H9 (cell line): ENCODE measurements around the gene SLC24A4. TPM values are rescaled to one million over a fixed set of nuclear protein-coding genes. Genes with fewer than 3 reads are reported as not detected.

Experiments used
- DNase-seq: peaks from one replicate; pipeline ENCODE4 v3.0.0-alpha.2; 2017
- H2AFZ ChIP-seq: one replicate; pipeline ENCODE4 v1.6.1; 2013; ENCODE audit warnings: mild to moderate bottlenecking, low read length, control low read depth, moderate library complexity
- H2AK5ac ChIP-seq: 2 replicates; pipeline ENCODE4 v1.6.1; 2013; ENCODE audit warnings: low read length, control low read depth, mixed read lengths; ENCODE audit not compliant: insufficient read length
- H2BK120ac ChIP-seq: one replicate; pipeline ENCODE4 v1.6.1; 2013; ENCODE audit warnings: low read depth, mild to moderate bottlenecking, low read length, control low read depth, inconsistent platforms; ENCODE audit not compliant: poor library complexity, severe bottlenecking
- H2BK12ac ChIP-seq: 2 replicates; pipeline ENCODE4 v1.6.1; 2013; ENCODE audit warnings: low read length, control low read depth, mixed read lengths, low read depth; ENCODE audit not compliant: insufficient read length
- H2BK15ac ChIP-seq: 2 replicates; pipeline ENCODE4 v1.6.1; 2013; ENCODE audit warnings: low read depth, low read length, control low read depth
- H2BK20ac ChIP-seq: one replicate; pipeline ENCODE4 v1.6.1; 2013; ENCODE audit warnings: low read depth, mild to moderate bottlenecking, low read length, control low read depth, inconsistent platforms; ENCODE audit not compliant: poor library complexity, severe bottlenecking
- H2BK5ac ChIP-seq: 2 replicates; pipeline ENCODE4 v1.6.1; 2013; ENCODE audit warnings: low read length, control low read depth, mixed read lengths; ENCODE audit not compliant: insufficient read length
- H3K14ac ChIP-seq: 2 replicates; pipeline ENCODE4 v1.6.1; 2013; ENCODE audit warnings: low read length, control low read depth; ENCODE audit not compliant: insufficient read depth
- H3K18ac ChIP-seq: 2 replicates; pipeline ENCODE4 v1.6.1; 2013; ENCODE audit warnings: low read depth, mild to moderate bottlenecking, mixed read lengths, low read length, control low read depth; ENCODE audit not compliant: insufficient read length
- H3K23ac ChIP-seq: 2 replicates; pipeline ENCODE4 v1.6.1; 2013; ENCODE audit warnings: low read length, control low read depth, mixed read lengths, low read depth; ENCODE audit not compliant: insufficient read length
- H3K23me2 ChIP-seq: 2 replicates; pipeline ENCODE4 v1.6.1; 2013; ENCODE audit warnings: low read depth, mild to moderate bottlenecking, mixed read lengths, low read length, control low read depth; ENCODE audit not compliant: insufficient read length, poor library complexity, severe bottlenecking
- H3K27ac ChIP-seq: 2 replicates; pipeline ENCODE4 v1.5.1; 2013; ENCODE audit warnings: low read length, control low read depth, mixed read lengths, low read depth; ENCODE audit not compliant: insufficient read length
- H3K27me3 ChIP-seq: 2 replicates; pipeline ENCODE4 v1.6.1; 2013; ENCODE audit warnings: low read length, control low read depth, inconsistent platforms; ENCODE audit not compliant: insufficient read depth
- H3K4ac ChIP-seq: 2 replicates; pipeline ENCODE4 v1.6.1; 2013; ENCODE audit warnings: low read depth, mild to moderate bottlenecking, control low read depth, inconsistent platforms, low read length, moderate library complexity
- H3K4me1 ChIP-seq: 2 replicates; pipeline ENCODE4 v1.6.1; 2013; ENCODE audit warnings: low read length, control low read depth, inconsistent platforms; ENCODE audit not compliant: insufficient read depth
- H3K4me2 ChIP-seq: 2 replicates; pipeline ENCODE4 v1.6.1; 2013; ENCODE audit warnings: low read length, control low read depth, mixed read lengths; ENCODE audit not compliant: insufficient read length, insufficient read depth
- H3K56ac ChIP-seq: 2 replicates; pipeline ENCODE4 v1.6.1; 2013; ENCODE audit warnings: low read depth, mild to moderate bottlenecking, mixed read lengths, low read length, control low read depth; ENCODE audit not compliant: insufficient read length
- H3K79me1 ChIP-seq: 2 replicates; pipeline ENCODE4 v1.6.1; 2013; ENCODE audit warnings: low read depth, mild to moderate bottlenecking, moderate library complexity, low read length, control low read depth, inconsistent platforms; ENCODE audit not compliant: insufficient read depth, poor library complexity, severe bottlenecking
- H3K79me2 ChIP-seq: 2 replicates; pipeline ENCODE4 v1.6.1; 2013; ENCODE audit warnings: low read length, control low read depth, inconsistent platforms; ENCODE audit not compliant: insufficient read depth
- H3K9ac ChIP-seq: 2 replicates; pipeline ENCODE4 v1.6.1; 2013; ENCODE audit warnings: low read length, control low read depth, mixed read lengths; ENCODE audit not compliant: insufficient read length; ENCODE audit errors: extremely low read depth
- H3K9me3 ChIP-seq: one replicate; pipeline ENCODE4 v1.6.1; 2013; ENCODE audit warnings: low read depth, low read length, inconsistent platforms; ENCODE audit not compliant: control insufficient read depth
- H3T11ph ChIP-seq: one replicate; pipeline ENCODE4 v1.6.1; 2013; ENCODE audit warnings: mild to moderate bottlenecking, low read length, control low read depth, inconsistent platforms
- H4K20me1 ChIP-seq: one replicate; pipeline ENCODE4 v1.6.1; 2013; ENCODE audit not compliant: control insufficient read depth, insufficient read length, insufficient read depth
- H4K5ac ChIP-seq: 2 replicates; pipeline ENCODE4 v1.6.1; 2013; ENCODE audit warnings: low read depth, mild to moderate bottlenecking, mixed read lengths, low read length, control low read depth; ENCODE audit not compliant: insufficient read length
- H4K8ac ChIP-seq: replicated peaks from 2 replicates; pipeline ENCODE4 v1.6.1; 2013; ENCODE audit warnings: low read length, control low read depth, mixed read lengths, low read depth; ENCODE audit not compliant: insufficient read length
- H4K91ac ChIP-seq: 2 replicates; pipeline ENCODE4 v1.6.1; 2013; ENCODE audit warnings: low read depth, mild to moderate bottlenecking, moderate library complexity, mixed read lengths, low read length, control low read depth; ENCODE audit not compliant: insufficient read length
- H3K27ac Mint-ChIP-seq, 3 experiments: 2 replicates in 2 of 3; 3 replicates in 1 of 3; pipeline ENCODE4 v1.8.0; 2020 to 2021; ENCODE audit warnings: mixed read lengths in 3 of 3, mild to moderate bottlenecking in 1 of 3, moderate library complexity in 1 of 3
- H3K27me3 Mint-ChIP-seq: 2 replicates; pipeline ENCODE4 v1.8.0; 2021; ENCODE audit warnings: low read depth, mild to moderate bottlenecking, moderate library complexity, mixed read lengths
- H3K36me3 Mint-ChIP-seq, 3 experiments: 2 replicates in 2 of 3; 3 replicates in 1 of 3; pipeline ENCODE4 v1.8.0; 2020 to 2021; ENCODE audit warnings: low read depth in 3 of 3, mixed read lengths in 3 of 3; ENCODE audit not compliant: insufficient read depth in 1 of 3
- H3K4me1 Mint-ChIP-seq, 2 experiments: 2 replicates each; pipeline ENCODE4 v1.8.0; 2020; ENCODE audit warnings: mixed read lengths in 2 of 2
- H3K4me3 Mint-ChIP-seq, 2 experiments: 2 replicates in 1 of 2; 3 replicates in 1 of 2; pipeline ENCODE4 v1.8.0; 2020 to 2021; ENCODE audit warnings: mild to moderate bottlenecking in 2 of 2, mixed read lengths in 2 of 2, moderate library complexity in 1 of 2
- H3K9me3 Mint-ChIP-seq, 2 experiments: 2 replicates in 1 of 2; 3 replicates in 1 of 2; pipeline ENCODE4 v1.8.0; 2020; ENCODE audit warnings: mild to moderate bottlenecking in 2 of 2, mixed read lengths in 2 of 2, moderate library complexity in 1 of 2
- WGBS: extraction: QIAGEN DNeasy Blood & Tissue Kit; methylation state at CpG from one replicate; pipeline ENCODE4 v1.1.7; 2013; ENCODE audit warnings: missing lambda C conversion rate, low lambda C conversion rate, mixed read lengths; ENCODE audit not compliant: insufficient read length; ENCODE audit errors: extremely low coverage; 5-methylcytosine and 5-hydroxymethylcytosine counted together
- total RNA-seq: library from RNA; stranded (reverse); gene quantifications from 2 replicates; pipeline ENCODE4 v1.2.1, GENCODE V29; 2021
- TF ChIP-seq, protein P1 (sequence below): fragments of 200-600 bp; sonication (generic); conservative IDR thresholded peaks from 3 replicates; pipeline ENCODE4 v1.8.0; 2021; ENCODE audit warnings: antibody characterized with exemption, mild to moderate bottlenecking

SLC24A4 gene
- total RNA-seq, 1 experiment from 2014 or later = 0.24 TPM

DNA sequence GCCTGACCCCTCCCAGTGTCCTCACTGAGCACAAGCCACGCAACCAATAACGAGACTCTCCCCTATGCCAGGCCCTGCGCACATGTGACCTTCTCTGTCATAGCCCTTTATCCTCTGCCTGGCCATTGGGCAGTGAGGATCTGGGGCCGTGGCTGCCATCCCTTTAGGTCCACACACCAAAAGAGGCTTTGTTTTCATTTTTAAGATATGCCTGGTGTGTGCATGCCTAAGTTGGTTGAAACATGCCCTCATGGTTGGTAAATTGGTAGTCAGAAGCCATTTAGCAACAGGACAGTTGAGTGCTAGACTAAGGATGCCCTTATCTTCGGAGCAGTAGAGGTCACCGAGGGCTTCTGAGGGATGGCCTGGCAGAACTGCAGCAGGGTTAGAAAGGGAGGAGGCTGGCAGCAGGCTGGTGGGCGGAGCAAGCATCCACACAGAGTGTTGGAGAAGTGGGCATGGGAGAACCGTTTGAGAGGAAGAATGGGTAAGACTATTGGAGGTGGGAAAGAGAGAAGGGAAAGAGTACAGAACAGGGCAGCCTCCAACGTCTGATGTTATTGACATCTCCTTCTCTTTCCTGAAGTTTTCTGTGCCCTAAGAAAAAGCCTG lies 75.1 kb downstream of the SLC24A4 start:
- Mint-ChIP-seq H3K27me3 (no peaks in the 10 kb centered on the region; the same call in 1 of the 2 replicates), H3K27ac (no peak overlapping the region; a peak in 1 of 7 replicates), H3K4me3 (peak overlapping the region in 1 of 2 experiments; percentile 25; a peak in 2 of 5 replicates), H3K4me1 (peaks cover 42 to 48% of the 10 kb centered on the region in 2 experiments), H3K9me3 (peaks cover 3 to 6% of the 10 kb centered on the region in 2 experiments; a peak in 4 of 5 replicates), H3K36me3 (peaks cover 0 to 4% (median 2%) of the 10 kb centered on the region in 3 experiments; a peak in 4 of 7 replicates)
- no peak overlapping the region for H3K14ac ChIP-seq
- no peak overlapping the region for H3K23ac ChIP-seq
- H3K9ac ChIP-seq = no peak overlapping the region
- H2BK5ac ChIP-seq = no peak overlapping the region
- no peak overlapping the region for H2BK20ac ChIP-seq
- H3K56ac ChIP-seq = no peak overlapping the region
- no peak overlapping the region for H3T11ph ChIP-seq
- TF ChIP-seq, protein P1, sequence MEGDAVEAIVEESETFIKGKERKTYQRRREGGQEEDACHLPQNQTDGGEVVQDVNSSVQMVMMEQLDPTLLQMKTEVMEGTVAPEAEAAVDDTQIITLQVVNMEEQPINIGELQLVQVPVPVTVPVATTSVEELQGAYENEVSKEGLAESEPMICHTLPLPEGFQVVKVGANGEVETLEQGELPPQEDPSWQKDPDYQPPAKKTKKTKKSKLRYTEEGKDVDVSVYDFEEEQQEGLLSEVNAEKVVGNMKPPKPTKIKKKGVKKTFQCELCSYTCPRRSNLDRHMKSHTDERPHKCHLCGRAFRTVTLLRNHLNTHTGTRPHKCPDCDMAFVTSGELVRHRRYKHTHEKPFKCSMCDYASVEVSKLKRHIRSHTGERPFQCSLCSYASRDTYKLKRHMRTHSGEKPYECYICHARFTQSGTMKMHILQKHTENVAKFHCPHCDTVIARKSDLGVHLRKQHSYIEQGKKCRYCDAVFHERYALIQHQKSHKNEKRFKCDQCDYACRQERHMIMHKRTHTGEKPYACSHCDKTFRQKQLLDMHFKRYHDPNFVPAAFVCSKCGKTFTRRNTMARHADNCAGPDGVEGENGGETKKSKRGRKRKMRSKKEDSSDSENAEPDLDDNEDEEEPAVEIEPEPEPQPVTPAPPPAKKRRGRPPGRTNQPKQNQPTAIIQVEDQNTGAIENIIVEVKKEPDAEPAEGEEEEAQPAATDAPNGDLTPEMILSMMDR = no peak
- H3K79me2 ChIP-seq = no peaks in the 10 kb centered on the region
- no peaks in the 10 kb centered on the region for H3K9me3 ChIP-seq
- no peak overlapping the region for H3K4me2 ChIP-seq
- no peak overlapping the region for H3K4ac ChIP-seq
- H2AK5ac ChIP-seq = no peak overlapping the region
- no peak overlapping the region for H3K27ac ChIP-seq
- H4K91ac ChIP-seq = no peak overlapping the region
- no peak overlapping the region for H2BK12ac ChIP-seq
- H3K79me1 ChIP-seq = no peaks in the 10 kb centered on the region
- no peaks in the 10 kb centered on the region for H3K23me2 ChIP-seq
- no peak overlapping the region for H4K8ac ChIP-seq
- DNase-seq = no peak
- H4K5ac ChIP-seq = no peak overlapping the region
- H3K18ac ChIP-seq = no peak overlapping the region
- H3K4me1 ChIP-seq = peaks cover 19% of the 10 kb centered on the region; the same call in 1 of the 2 replicates
- no peak overlapping the region for H2AFZ ChIP-seq
- no peak overlapping the region for H2BK120ac ChIP-seq
- H2BK15ac ChIP-seq = no peak overlapping the region
- H3K27me3 ChIP-seq = no peaks in the 10 kb centered on the region
- no CpG with 5 or more reads among the region's 9 CpGs for WGBS
- H4K20me1 ChIP-seq = no peaks in the 10 kb centered on the region
